Left cardiac atrium (tissue), 4 donors: ENCODE data around the gene TTLL12. TPM values are rescaled to one million over a fixed set of nuclear protein-coding genes. Genes with fewer than 3 reads are reported as not detected.

ENCODE experiments used
- ATAC-seq, 2 donors: fragments of 200-7000 bp; cut with Tn5 transposase; one replicate each; pipeline ENCODE4 v1.9.1; 2020; ENCODE audit warnings: mild to moderate bottlenecking in 2 of 2, moderate library complexity in 2 of 2
- DNase-seq: peaks from one replicate; pipeline ENCODE4 v3.0.0-alpha.2; 2020
- intact Hi-C, 2 donors: fragments of 100-400 bp; cut with DNase I; formaldehyde crosslinking; loops; one replicate each; pipeline versions ENCODE4 v1.14.1 to v1.15.1; 2022 to 2023
- total RNA-seq, 2 donors: library from RNA; stranded (reverse); fragmentation: NEBNext Ultra II Directional; extraction: Animal tissue kit (Norgen Biotek cat#: 25700); gene quantifications; one replicate each; pipeline ENCODE4 v1.2.1, GENCODE V29; 2021
- donor health status: DM: no; HTN: yes; CAD: no.
- donor health status: DM: no; HTN: yes; CAD: no; lungs with severe emphysema.
- donor health status: DM: yes; HTN: yes; CAD: no.
- donor health status: Dilated cardiomyopathy.

The TTLL12 gene
- total RNA-seq, 2 donors from 2014 or later = 9.3 to 10.3 TPM

- DNase-seq = no peak
- intact Hi-C loops = no loop called here
- no peak for ATAC-seq
Observed at GRCh38 chr22:43202756-43203410, 15.9 kb upstream of the TTLL12 start.

- DNase-seq (no peak), ATAC-seq (no peak)
- intact Hi-C loops = no loop called here
Observed at GRCh38 chr22:43202326-43202725, 15.4 kb upstream of the TTLL12 start.

DNA sequence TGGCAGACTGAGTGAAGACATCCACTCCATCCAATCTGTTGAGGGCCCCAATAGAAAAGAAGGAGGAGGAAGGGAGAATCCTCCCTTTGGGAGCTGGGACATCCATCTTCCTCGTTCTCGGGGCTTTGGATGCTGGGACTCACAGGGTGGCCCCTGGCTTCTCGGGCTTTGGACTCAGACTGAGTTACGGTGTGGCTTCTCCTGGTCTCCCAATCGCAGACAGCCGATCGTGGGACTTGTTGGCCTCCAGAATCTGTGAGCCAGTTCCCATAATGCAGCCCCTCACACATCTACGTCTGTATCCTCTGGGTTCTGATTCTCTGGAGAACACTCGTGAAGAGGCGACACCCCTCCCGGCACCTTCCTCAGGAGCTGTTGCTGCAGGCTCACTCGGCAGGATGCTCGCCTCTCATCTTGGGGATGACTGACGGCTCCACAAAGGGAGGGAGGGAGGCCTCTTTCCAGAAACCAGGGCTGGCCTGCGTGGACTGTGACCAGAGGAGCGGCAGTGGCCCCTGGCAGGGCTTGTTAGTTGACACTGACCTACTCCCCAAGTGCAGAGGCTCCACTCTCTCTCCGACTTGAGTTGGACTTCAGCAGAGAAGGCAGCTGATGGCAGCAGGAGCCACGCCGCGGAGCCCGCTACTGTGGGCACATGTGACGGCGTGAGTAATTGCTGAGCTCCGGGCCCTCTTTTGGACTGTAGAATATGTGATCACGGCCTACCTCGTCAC lies 14.7 kb upstream of the TTLL12 start:
- intact Hi-C loops = no loop called here
- no peak for ATAC-seq
- no peak for DNase-seq

- ATAC-seq = no peak
- intact Hi-C loops = no loop called here
- DNase-seq = no peak
Observed at GRCh38 chr22:43200555-43200954, 13.6 kb upstream of the TTLL12 start.

DNA sequence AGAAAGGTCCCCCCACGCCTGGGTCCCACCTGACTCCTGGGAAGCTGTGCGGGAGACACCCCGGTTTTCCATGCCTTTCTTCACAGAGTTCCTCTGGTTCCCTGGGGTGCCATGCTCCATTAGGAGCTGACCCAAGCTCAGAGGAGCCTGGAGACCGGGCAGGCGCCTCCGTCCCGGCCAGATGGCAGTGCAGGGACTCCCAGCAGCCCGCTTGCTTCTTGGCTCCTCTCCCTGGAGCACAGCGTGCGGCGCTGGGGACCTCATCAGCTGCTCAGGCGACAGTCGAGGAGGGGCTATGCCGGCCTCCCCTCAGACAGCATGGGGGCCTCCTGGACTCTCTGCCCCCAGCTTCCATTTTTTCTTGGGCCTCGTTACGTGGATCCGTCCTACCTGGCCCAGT lies 13.1 kb upstream of the TTLL12 start:
- intact Hi-C loops = no loop called here
- ATAC-seq (no peak), DNase-seq (no peak)

GRCh38 chr22:43199541-43199940 lies 12.6 kb upstream of the TTLL12 start:
- DNase-seq (no peak), ATAC-seq (no peak)
- intact Hi-C loops = no loop called here

DNA sequence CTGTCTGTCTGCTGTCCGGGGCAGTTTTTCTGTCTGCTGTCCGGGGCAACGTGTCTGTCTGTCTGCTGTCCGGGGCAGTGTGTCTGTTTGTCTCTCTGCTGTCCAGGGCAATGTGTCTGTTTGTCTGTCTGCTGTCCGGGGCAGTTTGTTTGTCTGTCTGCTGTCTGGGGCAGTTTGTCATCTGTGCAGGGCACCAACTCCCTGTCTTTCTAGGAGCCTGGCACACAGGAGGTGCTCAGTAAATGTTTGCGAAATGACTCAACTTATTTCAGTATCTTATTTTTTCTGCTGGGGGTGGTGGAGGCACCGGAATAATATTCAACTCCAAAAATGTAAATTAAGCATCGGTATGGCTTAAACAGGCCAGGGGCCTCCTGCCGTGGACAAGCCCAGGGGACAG lies 12.0 kb upstream of the TTLL12 start:
- intact Hi-C loops = no loop called here
- ATAC-seq = no peak
- DNase-seq = no peak

- DNase-seq = no peak
Observed at GRCh38 chr22:43198126-43198525, 11.2 kb upstream of the TTLL12 start.

GRCh38 chr22:43197271-43197941 lies 10.5 kb upstream of the TTLL12 start:
- intact Hi-C loops = no loop called here
- ATAC-seq (peak in 1 of 2 donors; percentile 42), DNase-seq (no peak)

More at GRCh38 chr22:43198126-43198525, 11.2 kb upstream of the TTLL12 start:
- intact Hi-C loops = no loop called here
- ATAC-seq = no peak

- DNase-seq (no peak), ATAC-seq (no peak)
- intact Hi-C loops = no loop called here
Observed at GRCh38 chr22:43191831-43192230, 4.9 kb upstream of the TTLL12 start.

DNA sequence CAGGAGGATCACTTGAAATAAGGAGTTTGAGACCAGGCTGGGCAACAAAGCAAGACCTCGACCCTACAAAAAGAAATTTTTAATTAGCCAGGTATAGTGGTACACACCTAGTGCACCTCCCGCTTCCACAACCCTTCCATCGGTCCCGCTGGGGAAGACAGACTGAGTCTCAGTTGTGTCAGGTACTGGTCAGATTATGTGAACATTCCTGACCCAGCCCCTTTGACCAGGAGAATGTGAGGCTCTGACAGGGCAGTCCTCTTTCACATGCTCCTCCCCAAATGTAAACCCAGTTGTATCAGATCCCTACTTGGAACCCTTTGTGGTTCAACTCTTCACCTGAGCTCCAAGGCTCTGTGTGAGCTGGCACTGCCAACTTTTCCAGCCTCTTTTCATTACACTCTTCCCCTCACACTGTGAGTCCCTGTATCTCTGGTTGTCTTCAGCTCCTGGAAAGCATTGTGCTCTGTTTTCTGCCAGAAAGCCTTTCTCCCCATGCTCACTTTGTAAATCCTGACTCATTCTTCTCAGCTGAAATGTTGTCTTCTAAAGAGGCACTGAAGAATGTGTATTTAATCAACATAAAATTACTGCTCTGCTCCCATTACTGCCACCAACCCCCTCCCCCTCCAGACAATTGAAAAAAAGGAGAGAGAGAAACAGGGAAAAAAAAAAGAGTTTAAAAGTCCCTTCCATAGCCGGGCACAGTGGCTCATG lies 2.1 kb upstream of the TTLL12 start:
- intact Hi-C loops = no loop called here
- ATAC-seq (no peak), DNase-seq (no peak)

- ATAC-seq (peak; percentile 92 to 96), DNase-seq (peak; percentile 97)
- intact Hi-C loops = no loop called here
Observed at GRCh38 chr22:43187171-43188099, 501 bp upstream of the TTLL12 start.

GRCh38 chr22:43185860-43186261 lies 1.1 kb downstream of the TTLL12 start:
- intact Hi-C loops = no loop called here
- ATAC-seq (peak in 1 of 2 donors; percentile 3), DNase-seq (peak; percentile 65)

DNA sequence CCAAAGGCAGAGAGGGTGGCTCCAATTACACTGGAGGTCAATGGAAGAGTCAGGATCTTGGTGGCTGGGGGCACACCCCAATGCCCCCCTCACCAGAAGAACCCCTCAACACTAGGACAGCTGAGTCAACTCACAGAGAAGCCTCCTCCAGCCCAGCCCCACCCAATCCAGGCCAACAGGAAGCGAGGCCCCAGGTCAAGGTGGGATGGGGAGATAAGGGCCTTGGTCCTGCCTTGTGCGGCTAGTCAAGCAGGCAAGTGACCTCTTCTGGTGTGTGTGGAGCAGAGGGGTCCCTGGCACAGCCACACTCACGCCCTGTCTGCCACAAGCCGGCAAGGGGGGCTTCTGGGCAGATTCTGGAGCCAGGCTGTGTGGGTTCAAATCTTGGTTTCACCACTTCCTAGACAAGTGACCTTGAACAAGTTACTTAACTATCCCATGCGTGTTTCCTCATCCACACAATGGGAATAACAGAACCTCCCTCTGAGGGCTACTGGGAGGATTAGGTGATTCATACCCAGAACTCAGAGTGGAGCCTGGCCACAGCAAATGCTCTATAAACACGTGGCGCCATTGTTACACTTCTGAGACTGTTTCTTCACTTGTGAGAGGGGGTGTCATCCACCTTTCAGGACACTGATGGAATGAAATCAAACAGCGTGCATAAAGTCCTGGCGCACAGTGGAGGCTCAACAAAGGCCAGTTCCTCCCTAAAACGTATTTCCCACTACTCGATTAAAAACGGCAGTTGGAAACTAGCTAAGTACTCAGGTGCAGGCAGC lies 3.2 kb downstream of the TTLL12 start:
- DNase-seq (no peak), ATAC-seq (no peak)
- intact Hi-C loops = no loop called here

DNA sequence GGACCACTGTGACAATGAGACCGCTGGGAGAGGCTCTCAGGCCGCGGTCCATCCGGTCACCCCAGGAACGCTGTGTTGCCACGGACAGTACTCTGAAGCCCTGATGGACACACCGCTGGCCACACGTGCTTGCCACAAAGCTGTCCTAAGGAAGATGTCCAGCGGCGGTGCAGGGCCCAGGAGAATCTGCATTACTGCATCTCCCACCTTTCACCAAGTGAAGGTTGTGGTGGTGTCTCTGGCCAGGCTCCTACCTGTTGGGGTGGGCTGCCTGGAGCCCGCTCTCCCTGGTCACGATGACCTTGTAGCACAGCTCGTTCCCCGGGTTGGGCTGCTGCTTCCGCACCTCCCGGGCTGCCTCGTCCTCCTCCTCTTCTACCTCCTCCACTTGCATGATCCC lies 4.2 kb downstream of the TTLL12 start:
- DNase-seq (no peak), ATAC-seq (no peak)
- intact Hi-C loops = no loop called here

DNA sequence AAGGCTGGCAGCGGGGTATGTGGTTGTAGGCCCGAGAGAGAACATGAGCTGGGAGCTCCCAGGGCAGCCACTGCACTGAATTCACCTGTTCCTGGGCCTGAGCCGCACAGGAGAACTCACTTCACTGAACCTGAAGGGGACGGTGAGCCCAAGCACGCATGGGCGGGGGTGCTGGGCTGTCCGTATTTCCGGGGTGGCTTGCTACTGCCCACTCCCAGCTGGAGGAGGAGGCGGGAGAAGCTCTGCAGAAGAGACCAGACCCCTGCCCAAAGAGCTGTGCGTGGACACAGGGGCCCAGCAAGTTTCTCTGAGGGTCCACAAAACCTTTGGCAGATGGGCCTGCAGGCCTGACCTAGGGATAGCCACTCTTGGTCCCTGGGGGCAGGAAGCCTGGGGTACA lies 4.8 kb downstream of the TTLL12 start:
- no peak for DNase-seq
- ATAC-seq = no peak
- intact Hi-C loops = no loop called here

DNA sequence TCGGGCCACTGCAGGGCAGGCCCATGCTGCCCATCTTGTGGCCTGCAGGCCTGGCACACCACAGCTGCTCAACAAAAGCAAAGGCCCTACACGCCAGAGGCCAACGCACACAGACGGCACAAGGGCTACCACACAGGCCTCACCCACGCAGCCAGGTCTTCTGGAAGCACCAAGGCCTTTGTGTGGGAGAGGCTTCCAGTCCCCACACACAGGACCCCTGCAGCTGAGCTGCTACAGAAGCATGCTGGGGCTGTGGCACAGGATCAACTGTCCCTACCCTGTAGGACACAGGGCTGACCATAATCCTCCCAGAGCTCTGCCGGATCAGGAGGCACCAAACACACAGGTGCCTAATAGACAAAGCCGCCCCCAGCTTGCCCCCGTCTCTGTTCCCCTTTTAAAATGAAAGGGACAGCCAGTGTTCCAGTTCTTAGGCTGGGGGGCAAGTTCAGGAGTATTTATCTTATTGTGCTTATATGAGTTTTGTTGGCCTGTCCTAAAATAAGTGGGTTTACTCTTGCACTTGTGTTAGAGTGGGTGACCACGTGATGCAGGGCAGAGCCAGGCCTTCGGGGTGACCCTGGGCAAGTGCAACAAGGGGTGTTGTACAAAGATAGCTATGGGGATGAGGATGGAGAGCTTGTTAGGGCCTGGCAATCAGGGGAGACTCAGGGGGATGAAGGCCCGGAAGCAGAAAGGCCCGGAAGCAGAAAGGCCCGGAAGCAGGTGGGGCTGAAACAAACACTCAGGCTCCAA lies 5.4 kb downstream of the TTLL12 start:
- intact Hi-C loops = no loop called here
- DNase-seq (no peak), ATAC-seq (no peak)
